Measurements from ENCODE around the gene CCDC60.

Gene CCDC60

DNA sequence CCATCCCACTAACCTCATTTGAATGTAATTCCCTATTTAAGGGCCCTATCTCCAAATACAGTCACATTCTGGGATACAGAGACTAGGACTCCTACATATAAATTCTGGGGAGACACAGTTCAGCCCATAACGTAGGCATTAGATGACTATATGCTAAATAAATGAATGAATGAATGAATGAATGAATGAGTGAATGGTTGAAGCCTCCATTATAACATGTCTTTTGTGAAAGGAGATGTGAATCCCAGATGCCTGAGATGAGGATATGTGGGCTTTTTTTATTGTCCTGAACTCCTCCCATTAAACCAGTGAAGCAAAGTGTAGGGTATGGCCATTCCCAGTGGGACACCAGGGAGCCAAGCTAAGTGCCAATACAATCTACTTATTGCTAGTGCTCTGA is 238.6 kb downstream of the CCDC60 start:
- Histone ChIP-seq H3K9me2 (replicated peaks; ENCODE audit: insufficient read depth, low read length) (no peaks in the 10 kb centered on the region), H3K4me3 (ENCODE audit: low read length) (no peak overlapping the region), H3K27me3 (replicated peaks; ENCODE audit: insufficient read depth, low read length) (no peaks in the 10 kb centered on the region), H3K27ac (ENCODE audit: low read length) (no peak overlapping the region), H3K4me2 (ENCODE audit: low read depth, low read length) (no peak overlapping the region), H3K9ac (ENCODE audit: low read length) (no peak overlapping the region), H2AFZ (ENCODE audit: low read length) (no peak overlapping the region), H3K4me1 (ENCODE audit: low read length) (no peaks in the 10 kb centered on the region), H4K20me1 (ENCODE audit: insufficient read depth, low read length) (no peaks in the 10 kb centered on the region), H3K36me3 (replicated peaks; ENCODE audit: insufficient read depth, low read length) (no peaks in the 10 kb centered on the region), H3F3A (ENCODE audit: insufficient read depth, low read length) (no peaks in the 10 kb centered on the region), H3K9me3 (replicated peaks; ENCODE audit: insufficient read depth, low read length) (no peaks in the 10 kb centered on the region), H3K79me2 (ENCODE audit: low read length) (no peaks in the 10 kb centered on the region)
- no peak for DNase-seq
- no peak for TF ChIP-seq EZH2 (optimal IDR thresholded peaks at IDR 0.05; ENCODE audit: low read depth, low read length)
- TF ChIP-seq, protein P1, sequence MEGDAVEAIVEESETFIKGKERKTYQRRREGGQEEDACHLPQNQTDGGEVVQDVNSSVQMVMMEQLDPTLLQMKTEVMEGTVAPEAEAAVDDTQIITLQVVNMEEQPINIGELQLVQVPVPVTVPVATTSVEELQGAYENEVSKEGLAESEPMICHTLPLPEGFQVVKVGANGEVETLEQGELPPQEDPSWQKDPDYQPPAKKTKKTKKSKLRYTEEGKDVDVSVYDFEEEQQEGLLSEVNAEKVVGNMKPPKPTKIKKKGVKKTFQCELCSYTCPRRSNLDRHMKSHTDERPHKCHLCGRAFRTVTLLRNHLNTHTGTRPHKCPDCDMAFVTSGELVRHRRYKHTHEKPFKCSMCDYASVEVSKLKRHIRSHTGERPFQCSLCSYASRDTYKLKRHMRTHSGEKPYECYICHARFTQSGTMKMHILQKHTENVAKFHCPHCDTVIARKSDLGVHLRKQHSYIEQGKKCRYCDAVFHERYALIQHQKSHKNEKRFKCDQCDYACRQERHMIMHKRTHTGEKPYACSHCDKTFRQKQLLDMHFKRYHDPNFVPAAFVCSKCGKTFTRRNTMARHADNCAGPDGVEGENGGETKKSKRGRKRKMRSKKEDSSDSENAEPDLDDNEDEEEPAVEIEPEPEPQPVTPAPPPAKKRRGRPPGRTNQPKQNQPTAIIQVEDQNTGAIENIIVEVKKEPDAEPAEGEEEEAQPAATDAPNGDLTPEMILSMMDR (IDR thresholded peaks at IDR 0.05; ENCODE audit: low read length) = no peak
- no peak for TF ChIP-seq EZH2phosphoT487 (IDR thresholded peaks at IDR 0.05; ENCODE audit: low read length)

DNA sequence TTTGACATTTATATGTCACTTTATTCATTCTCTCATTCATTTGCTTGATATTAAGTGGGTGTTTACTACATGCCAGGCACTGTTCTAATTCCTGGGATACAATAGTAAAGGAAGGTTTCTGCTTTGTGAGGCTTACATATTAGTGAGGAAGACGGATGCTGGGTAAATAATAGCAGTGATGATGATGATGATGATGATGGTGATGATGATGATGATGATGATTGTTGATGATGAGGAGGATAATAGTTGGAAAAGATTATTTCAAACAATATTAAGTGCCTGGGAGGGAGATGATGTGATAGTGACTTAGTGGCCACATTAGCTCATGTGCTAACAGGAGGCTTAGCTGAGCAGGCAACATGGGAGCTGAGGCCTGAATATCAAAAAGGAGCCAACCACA is 239.7 kb downstream of the CCDC60 start:
- Histone ChIP-seq H3K27me3 (replicated peaks; ENCODE audit: insufficient read depth, low read length) (no peaks in the 10 kb centered on the region), H3K79me2 (ENCODE audit: low read length) (no peaks in the 10 kb centered on the region), H3K4me1 (ENCODE audit: low read length) (no peaks in the 10 kb centered on the region), H3K9ac (ENCODE audit: low read length) (no peak overlapping the region), H3K4me2 (ENCODE audit: low read depth, low read length) (no peak overlapping the region), H3K4me3 (ENCODE audit: low read length) (no peak overlapping the region), H4K20me1 (ENCODE audit: insufficient read depth, low read length) (no peaks in the 10 kb centered on the region), H3F3A (ENCODE audit: insufficient read depth, low read length) (no peaks in the 10 kb centered on the region), H2AFZ (ENCODE audit: low read length) (no peak overlapping the region), H3K9me3 (replicated peaks; ENCODE audit: insufficient read depth, low read length) (no peaks in the 10 kb centered on the region), H3K27ac (ENCODE audit: low read length) (no peak overlapping the region), H3K9me2 (replicated peaks; ENCODE audit: insufficient read depth, low read length) (no peaks in the 10 kb centered on the region), H3K36me3 (replicated peaks; ENCODE audit: insufficient read depth, low read length) (no peaks in the 10 kb centered on the region)
- TF ChIP-seq EZH2phosphoT487 (IDR thresholded peaks at IDR 0.05; ENCODE audit: low read length) (no peak), EZH2 (optimal IDR thresholded peaks at IDR 0.05; ENCODE audit: low read depth, low read length) (no peak)
- TF ChIP-seq, protein P1 (IDR thresholded peaks at IDR 0.05; ENCODE audit: low read length) = no peak
- no peak for DNase-seq

DNA sequence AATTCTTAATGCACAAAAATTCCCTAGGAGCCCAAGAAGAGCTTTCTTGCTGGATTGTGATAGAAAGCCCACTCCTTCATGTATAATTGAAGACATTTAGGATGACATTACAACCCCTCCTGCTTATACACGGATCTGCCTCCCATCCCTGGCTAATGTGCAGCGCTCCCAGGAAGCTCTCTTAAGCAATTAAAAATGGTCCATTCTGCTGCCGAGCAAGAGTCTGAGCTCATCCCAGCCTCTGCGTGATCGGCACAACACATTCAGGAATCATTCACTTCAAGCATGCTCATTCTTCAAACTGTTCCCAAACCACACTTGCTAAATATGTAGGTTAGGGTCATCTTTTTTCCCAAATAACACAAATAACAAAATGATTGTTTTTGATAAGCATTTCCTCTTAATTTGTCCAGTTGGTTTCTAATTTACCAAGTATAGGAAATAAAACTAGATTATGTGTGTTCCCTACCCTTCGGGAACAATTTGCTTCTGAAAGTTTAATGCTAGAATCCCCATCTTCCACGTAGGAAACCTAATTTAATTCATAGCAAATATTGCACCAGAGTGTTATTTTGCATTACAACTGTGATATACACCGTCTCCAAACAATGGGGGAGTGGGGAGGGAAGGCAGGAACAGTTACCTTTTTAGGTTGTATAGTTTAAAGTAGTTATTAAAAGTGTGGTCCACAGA is 241.7 kb downstream of the CCDC60 start:
- Histone ChIP-seq H2AFZ (ENCODE audit: low read length) (no peak overlapping the region), H3K9ac (ENCODE audit: low read length) (no peak overlapping the region), H3K4me1 (ENCODE audit: low read length) (no peaks in the 10 kb centered on the region), H3K4me2 (ENCODE audit: low read depth, low read length) (no peak overlapping the region), H3K9me3 (replicated peaks; ENCODE audit: insufficient read depth, low read length) (no peaks in the 10 kb centered on the region), H4K20me1 (ENCODE audit: insufficient read depth, low read length) (no peaks in the 10 kb centered on the region), H3K4me3 (ENCODE audit: low read length) (no peak overlapping the region), H3K27me3 (replicated peaks; ENCODE audit: insufficient read depth, low read length) (no peaks in the 10 kb centered on the region), H3K27ac (ENCODE audit: low read length) (no peak overlapping the region), H3F3A (ENCODE audit: insufficient read depth, low read length) (no peaks in the 10 kb centered on the region), H3K9me2 (replicated peaks; ENCODE audit: insufficient read depth, low read length) (no peaks in the 10 kb centered on the region), H3K79me2 (ENCODE audit: low read length) (no peaks in the 10 kb centered on the region), H3K36me3 (replicated peaks; ENCODE audit: insufficient read depth, low read length) (no peaks in the 10 kb centered on the region)
- TF ChIP-seq, protein P1 (IDR thresholded peaks at IDR 0.05; ENCODE audit: low read length) = no peak
- TF ChIP-seq EZH2 (optimal IDR thresholded peaks at IDR 0.05; ENCODE audit: low read depth, low read length) (no peak), EZH2phosphoT487 (IDR thresholded peaks at IDR 0.05; ENCODE audit: low read length) (no peak)
- no peak for DNase-seq

All from MM.1S (cell line).